Body of pancreas (tissue), 4 donors: Measurements from ENCODE around the gene ATG4D. TPM values are rescaled to one million over a fixed set of nuclear protein-coding genes. Genes with fewer than 3 reads are reported as not detected.

Experiments
- ATAC-seq: fragments of 150-250 bp; one replicate; pipeline ENCODE4 v1.9.1; 2016
- DNase-seq, 4 donors: peaks; one replicate each; pipeline ENCODE4 v3.0.0-alpha.2; 2019
- H3K27ac ChIP-seq, 4 donors: fragments of 200-600 bp; sonication (generic); 1 replicate in 3 of 4; 2 replicates in 1 of 4; pipeline versions ENCODE4 v1.5.1 to v1.6.1; 2016 to 2019; ENCODE audit warnings: mild to moderate bottlenecking in 1 of 4, mixed read lengths in 1 of 4, moderate library complexity in 1 of 4
- H3K27me3 ChIP-seq, 2 donors: fragments of 200-600 bp; sonication (generic); one replicate each; pipeline ENCODE4 v1.6.0; 2016; ENCODE audit warnings: mild to moderate bottlenecking in 1 of 2
- H3K36me3 ChIP-seq, 2 donors: fragments of 200-600 bp; sonication (generic); replicated peaks in 1 of 2; 2 replicates each; pipeline ENCODE4 v1.5.1; 2016; ENCODE audit warnings: low read depth in 2 of 2; ENCODE audit not compliant: insufficient read depth in 1 of 2
- H3K4me1 ChIP-seq: fragments of 200-600 bp; sonication (generic); one replicate; pipeline ENCODE4 v1.6.0; 2016
- H3K4me3 ChIP-seq, 2 donors: fragments of 200-600 bp; sonication (generic); 1 replicate in 1 of 2; 2 replicates in 1 of 2; pipeline ENCODE4 v1.5.1; 2016 to 2019
- H3K9me3 ChIP-seq, 3 donors: fragments of 200-600 bp; sonication (generic); 1 replicate in 2 of 3; 2 replicates in 1 of 3; pipeline ENCODE4 v1.5.1; 2016
- POLR2A ChIP-seq, 3 donors: fragments of 450-650 bp; IDR thresholded peaks; one replicate each; pipeline ENCODE4 v1.6.1; 2016; ENCODE audit warnings: antibody characterized with exemption in 3 of 3, mild to moderate bottlenecking in 2 of 3
- WGBS, 2 donors: methylation state at CpG; one replicate each; pipeline ENCODE4 v1.1.5; 2017; 5-methylcytosine and 5-hydroxymethylcytosine counted together
- intact Hi-C: fragments of 100-400 bp; cut with DNase I; formaldehyde crosslinking; loops from one replicate; pipeline ENCODE4 v1.15.1; 2023
- total RNA-seq, 2 donors: library from RNA; depleted of rRNA; stranded (reverse); fragments of >200 nt; gene quantifications; one replicate each; pipeline ENCODE4 v1.1.0, GENCODE V29; 2016
- TF ChIP-seq, protein P1 (sequence below), 7 experiments: fragments of 450-650 bp in 4 of 7; fragments of 200-600 bp in 3 of 7; sonication (generic) in 3 of 7; IDR thresholded peaks; one replicate each; pipeline ENCODE4 v1.5.1; 2016 to 2019; ENCODE audit warnings: antibody characterized with exemption in 7 of 7

ATG4D gene
- total RNA-seq, 2 donors from 2014 or later, result 20.4 to 23.3 TPM

GRCh38 chr19:10514211-10515145 lies 29.2 kb upstream of the ATG4D start:
- no peaks in the 10 kb centered on the region for H3K36me3 ChIP-seq
- no peak for ATAC-seq
- H3K4me1 ChIP-seq, result peaks cover 38% of the 10 kb centered on the region
- DNase-seq, result no peak
- intact Hi-C loops, result no loop called here
- H3K27ac ChIP-seq, result no peak overlapping the region
- no peaks in the 10 kb centered on the region for H3K27me3 ChIP-seq
- WGBS, 2 donors, result 50 to 87% methylated on average over 29 to 105 of the region's 107 CpGs
- H3K4me3 ChIP-seq, result no peak overlapping the region
- no peaks in the 10 kb centered on the region for H3K9me3 ChIP-seq
- TF ChIP-seq, protein P1, sequence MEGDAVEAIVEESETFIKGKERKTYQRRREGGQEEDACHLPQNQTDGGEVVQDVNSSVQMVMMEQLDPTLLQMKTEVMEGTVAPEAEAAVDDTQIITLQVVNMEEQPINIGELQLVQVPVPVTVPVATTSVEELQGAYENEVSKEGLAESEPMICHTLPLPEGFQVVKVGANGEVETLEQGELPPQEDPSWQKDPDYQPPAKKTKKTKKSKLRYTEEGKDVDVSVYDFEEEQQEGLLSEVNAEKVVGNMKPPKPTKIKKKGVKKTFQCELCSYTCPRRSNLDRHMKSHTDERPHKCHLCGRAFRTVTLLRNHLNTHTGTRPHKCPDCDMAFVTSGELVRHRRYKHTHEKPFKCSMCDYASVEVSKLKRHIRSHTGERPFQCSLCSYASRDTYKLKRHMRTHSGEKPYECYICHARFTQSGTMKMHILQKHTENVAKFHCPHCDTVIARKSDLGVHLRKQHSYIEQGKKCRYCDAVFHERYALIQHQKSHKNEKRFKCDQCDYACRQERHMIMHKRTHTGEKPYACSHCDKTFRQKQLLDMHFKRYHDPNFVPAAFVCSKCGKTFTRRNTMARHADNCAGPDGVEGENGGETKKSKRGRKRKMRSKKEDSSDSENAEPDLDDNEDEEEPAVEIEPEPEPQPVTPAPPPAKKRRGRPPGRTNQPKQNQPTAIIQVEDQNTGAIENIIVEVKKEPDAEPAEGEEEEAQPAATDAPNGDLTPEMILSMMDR (IDR thresholded peaks at IDR 0.05), result no peak
- no peak for TF ChIP-seq POLR2A (IDR thresholded peaks at IDR 0.05)

GRCh38 chr19:10516064-10516385 lies 27.7 kb upstream of the ATG4D start:
- ATAC-seq, result no peak
- intact Hi-C loops, result no loop called here
- no peaks in the 10 kb centered on the region for H3K9me3 ChIP-seq
- H3K36me3 ChIP-seq, result no peaks in the 10 kb centered on the region
- no peak overlapping the region for H3K27ac ChIP-seq
- H3K4me1 ChIP-seq, result peaks cover 48% of the 10 kb centered on the region
- 71 to 72% methylated on average over 5 of the region's 5 CpGs for WGBS, 2 donors
- H3K27me3 ChIP-seq, result no peaks in the 10 kb centered on the region
- TF ChIP-seq, protein P1 (IDR thresholded peaks at IDR 0.05), result no peak
- no peak for TF ChIP-seq POLR2A (IDR thresholded peaks at IDR 0.05)
- no peak overlapping the region for H3K4me3 ChIP-seq
- no peak for DNase-seq

DNA sequence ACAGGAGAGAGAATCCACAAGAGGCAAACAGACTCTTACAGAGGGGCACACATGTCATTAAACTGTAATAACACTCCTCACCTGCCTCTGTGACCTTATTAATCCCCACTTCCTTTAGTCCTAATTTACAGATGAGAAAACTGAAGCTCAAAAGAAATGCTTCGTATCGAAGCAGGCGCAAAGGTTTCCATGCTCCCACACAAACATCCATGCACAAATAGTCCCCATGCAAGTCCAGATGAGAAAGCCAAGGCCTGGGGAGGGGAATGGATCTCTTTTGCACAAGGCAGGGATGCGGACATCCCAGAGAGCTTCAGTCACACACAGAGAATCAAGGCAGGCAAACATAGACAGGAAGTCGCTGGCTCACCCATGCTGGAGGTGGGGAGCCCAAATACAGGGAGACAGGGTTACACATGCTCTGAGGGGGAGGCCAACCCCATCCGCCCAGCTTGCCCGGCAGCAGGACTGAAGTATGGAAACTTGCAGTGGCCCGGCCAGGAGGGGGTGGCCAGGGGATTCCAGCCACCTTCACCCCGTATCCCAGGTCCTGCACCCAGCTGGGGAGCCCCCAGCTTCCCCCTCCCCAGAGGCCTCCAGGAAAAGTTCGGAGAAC lies 26.9 kb upstream of the ATG4D start:
- H3K4me3 ChIP-seq, result peak overlapping the region in 1 of 2 donors; percentile 4
- intact Hi-C loops, result no loop called here
- DNase-seq (peak in 1 of 4 donors; percentile 27), ATAC-seq (no peak)
- peak overlapping the region in 2 of 4 donors; percentile 30 to 57 for H3K27ac ChIP-seq
- 31 to 39% methylated on average over 7 to 9 of the region's 10 CpGs for WGBS, 2 donors
- no peaks in the 10 kb centered on the region for H3K36me3 ChIP-seq
- no peaks in the 10 kb centered on the region for H3K27me3 ChIP-seq
- no peaks in the 10 kb centered on the region for H3K9me3 ChIP-seq
- TF ChIP-seq, protein P1 (IDR thresholded peaks at IDR 0.05), result no peak
- TF ChIP-seq POLR2A (IDR thresholded peaks at IDR 0.05), result no peak
- peaks cover 56% of the 10 kb centered on the region for H3K4me1 ChIP-seq

DNA sequence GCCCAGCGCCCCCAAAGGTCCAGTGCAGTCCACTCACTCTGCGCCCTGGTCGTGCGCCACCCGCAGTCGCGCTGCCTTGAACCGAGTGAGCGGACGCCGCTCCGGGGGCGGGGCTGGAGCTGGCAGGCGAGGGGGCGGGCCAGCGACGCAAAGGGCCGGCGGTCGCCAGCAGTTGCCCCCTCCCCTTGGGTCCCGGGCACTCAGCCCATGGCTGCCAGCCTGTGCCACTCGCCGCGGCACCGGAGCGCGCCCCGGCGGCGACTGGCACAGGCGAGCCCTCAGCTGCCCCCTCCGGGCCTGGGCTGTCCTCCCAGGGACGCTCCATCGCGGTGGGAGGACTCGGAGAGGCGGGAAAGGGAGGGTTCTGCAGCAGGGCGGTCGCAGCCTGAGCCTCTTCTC lies 26.3 kb upstream of the ATG4D start, which contains the start of gene S1PR5:
Gene S1PR5, minus strand, starts transcription at position 87 of the 399 bp plus-strand sequence. CDS start 2,436 bp downstream, outside the sequence.
- peak; percentile 47 to 73 (median 57) for DNase-seq
- H3K27me3 ChIP-seq, result no peaks in the 10 kb centered on the region
- H3K27ac ChIP-seq, result peak within 1 kb of the TSS; percentile 5 to 57 (median 23)
- peak within 1 kb of the TSS in 1 of 2 donors; percentile 4 for H3K4me3 ChIP-seq
- H3K9me3 ChIP-seq, result no peaks in the 10 kb centered on the region
- 0 to 3% methylated on average over 2 to 31 of the region's 39 CpGs for WGBS, 2 donors
- intact Hi-C loops, result no loop called here
- peaks cover 61% of the 10 kb centered on the region for H3K4me1 ChIP-seq
- peak; percentile 21 for ATAC-seq
- TF ChIP-seq POLR2A (IDR thresholded peaks at IDR 0.05), result no peak
- TF ChIP-seq, protein P1 (IDR thresholded peaks at IDR 0.05), result no peak
- no peaks in the 10 kb centered on the region for H3K36me3 ChIP-seq
